UCSD-AML1 (cell line): ENCODE data around the gene LAS1L.
"Not testable (repeated sequence)": the region's sequence is repeated elsewhere in the genome, so short reads cannot be mapped to it uniquely, and the experiment has no call there.

Experiments
- DNase-seq: peaks from one replicate; lab custom pipeline; 2025; ENCODE audit not compliant: unreplicated experiment; lab: John Stamatoyannopoulos, UW

Gene LAS1L

DNA sequence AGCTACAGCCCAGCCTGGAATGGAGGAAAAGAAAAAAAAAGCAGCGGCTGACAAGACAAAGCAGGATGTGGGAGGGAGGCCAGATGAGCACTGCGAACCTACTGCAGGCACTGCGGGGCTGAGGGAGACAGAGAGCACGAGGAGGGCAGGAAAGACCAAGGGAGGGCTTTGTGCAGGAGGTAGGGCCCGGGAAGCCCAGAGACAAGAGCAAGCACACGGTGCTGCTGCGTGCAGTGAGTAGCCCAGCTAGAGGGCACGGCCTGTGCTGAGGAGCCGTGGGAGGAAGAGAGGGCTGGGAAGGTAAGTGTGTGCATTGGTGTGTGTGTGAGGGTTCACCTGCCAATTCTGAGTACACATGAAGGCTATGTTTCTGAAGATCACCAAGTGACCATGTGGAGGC is 15.6 kb downstream of the LAS1L start:
- not testable (repeated sequence) for DNase-seq

DNA sequence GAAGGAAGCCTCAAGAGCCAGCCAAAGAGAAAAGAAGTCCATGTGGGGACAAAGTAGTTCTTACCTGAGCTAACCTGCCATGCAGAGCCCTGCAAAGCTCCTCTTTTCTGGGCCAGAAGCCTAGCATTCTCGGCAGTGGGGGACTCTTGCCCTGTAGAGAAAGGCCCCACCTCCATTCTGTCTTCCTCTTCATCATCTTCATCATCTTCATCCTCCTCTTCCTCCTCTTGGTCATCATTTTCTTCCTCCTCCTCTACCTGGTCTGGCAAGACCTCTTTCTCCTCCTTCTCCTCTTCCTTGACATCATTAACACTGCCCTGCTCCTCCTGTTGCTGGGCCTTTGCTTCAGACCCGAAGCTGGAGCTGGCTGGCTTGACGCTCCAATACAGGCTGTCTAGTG is 16.7 kb downstream of the LAS1L start:
- no peak for DNase-seq

DNA sequence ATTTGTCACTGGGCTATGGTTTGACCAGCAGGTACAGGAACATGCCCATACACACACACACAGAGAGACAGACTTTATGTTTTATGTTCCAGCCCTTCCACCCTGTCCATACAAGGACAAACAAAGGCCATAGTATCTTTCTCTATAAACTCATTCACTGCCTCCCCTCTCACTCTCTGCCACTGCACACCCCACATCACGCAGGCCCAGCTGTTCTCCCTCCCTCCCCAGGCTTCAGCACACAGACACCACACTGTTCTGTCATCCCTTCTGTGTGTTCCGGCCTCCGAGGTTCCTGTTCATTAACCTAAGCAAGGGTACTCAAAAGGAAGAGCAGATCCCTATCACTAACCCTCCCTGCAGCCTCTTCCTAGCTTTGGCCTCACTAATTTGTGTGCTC is 17.8 kb downstream of the LAS1L start:
- no peak for DNase-seq

DNA sequence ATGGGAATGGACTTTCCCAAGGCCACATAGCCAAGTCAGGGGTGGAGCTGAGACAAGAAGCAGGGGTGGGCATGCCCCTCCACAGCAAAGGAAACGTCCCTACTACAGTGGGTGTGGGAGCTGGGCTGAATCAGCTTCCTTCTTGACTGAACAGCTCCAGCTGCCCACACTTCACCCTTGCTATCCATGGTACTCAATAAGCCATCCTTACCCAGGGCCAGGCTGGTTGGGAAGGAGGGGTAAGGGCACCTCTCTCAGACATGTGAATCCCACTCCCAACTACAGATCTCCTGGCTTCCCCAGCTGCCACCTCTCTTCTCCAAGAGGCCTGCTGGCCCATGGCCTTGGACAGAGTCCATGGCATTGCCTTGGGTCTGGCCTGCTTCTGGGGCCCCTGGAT is 21.0 kb downstream of the LAS1L start:
- no peak for DNase-seq

DNA sequence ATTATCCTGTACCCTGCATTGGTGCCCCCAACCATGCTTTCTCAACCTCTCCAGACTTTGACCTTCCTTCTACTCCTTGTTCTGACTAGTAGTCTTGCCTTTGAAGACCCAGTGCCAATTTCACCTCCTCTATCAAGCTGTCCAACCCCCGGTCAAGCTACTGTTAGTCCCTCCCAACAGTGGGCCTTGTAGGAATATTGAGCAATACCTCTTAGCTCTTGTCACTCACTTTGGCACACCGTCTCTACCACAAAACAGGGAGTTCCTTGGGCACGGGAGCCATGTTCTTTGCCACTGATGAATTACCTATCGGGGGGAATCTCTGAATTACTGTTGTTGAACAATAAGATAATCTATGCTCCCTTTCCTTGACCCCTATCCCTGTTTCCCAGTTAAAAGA is 25.2 kb downstream of the LAS1L start:
- no peak for DNase-seq

DNA sequence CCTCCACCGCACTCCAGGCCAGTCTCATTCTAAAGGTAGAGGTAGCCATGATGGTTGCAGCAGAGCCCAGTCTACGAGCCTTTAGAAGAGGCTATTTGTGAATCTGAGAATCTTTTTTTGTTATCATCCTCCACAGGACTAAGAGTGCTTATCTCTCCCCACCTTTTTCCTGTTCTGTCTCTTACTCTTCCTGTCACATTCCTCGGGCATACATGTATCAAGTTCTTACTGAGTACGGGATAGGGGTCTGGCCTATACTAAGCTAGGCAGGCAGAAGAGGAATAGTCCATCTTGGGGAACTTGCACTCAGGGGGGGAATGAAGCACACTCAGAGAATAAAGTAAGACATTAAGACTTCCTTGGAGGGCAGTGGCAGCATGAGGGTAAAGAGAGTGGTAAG is 25.7 kb downstream of the LAS1L start:
- no peak for DNase-seq

DNA sequence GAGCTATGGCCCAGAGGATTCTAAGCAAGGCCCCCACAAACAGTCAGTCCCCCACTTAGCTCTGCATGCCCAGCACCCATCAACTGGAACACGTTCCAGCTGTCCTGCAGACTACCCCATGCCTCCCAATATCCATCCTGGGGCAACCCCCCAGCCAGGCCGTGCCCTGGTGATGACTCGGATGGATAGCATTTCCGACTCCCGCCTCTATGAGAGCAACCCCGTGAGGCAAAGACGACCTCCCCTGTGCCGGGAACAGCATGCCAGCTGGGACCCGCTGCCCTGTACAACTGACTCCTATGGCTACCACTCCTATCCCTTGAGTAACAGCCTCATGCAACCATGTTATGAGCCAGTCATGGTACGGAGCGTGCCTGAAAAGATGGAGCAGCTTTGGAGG is 32.0 kb downstream of the LAS1L start:
- DNase-seq = no peak

GRCh38 chrX:65493431-65493830 is 41.2 kb downstream of the LAS1L start:
- DNase-seq = no peak

- no peak for DNase-seq
Measured at GRCh38 chrX:65491620-65492019, 43.0 kb downstream of the LAS1L start.

GRCh38 chrX:65488495-65488894 is 46.1 kb downstream of the LAS1L start:
- DNase-seq = no peak

DNA sequence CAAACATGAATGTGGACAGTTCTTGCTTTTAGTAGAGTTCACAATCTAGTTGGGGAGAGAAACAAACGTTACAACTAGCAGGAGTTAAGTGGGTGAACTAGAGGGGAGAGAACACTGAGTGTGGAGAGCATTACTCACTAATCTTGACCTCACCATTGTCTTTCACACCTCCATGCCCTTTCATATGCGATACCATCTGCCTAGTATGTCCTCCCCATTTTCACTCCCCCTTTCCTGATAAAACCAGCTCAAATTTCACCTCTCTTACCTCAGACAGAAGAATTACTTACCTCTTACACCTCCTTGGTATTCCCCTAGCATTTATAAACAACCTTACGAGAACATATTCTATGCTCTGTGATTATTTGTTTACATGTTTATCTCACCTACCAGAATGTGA is 53.6 kb downstream of the LAS1L start:
- no peak for DNase-seq

DNA sequence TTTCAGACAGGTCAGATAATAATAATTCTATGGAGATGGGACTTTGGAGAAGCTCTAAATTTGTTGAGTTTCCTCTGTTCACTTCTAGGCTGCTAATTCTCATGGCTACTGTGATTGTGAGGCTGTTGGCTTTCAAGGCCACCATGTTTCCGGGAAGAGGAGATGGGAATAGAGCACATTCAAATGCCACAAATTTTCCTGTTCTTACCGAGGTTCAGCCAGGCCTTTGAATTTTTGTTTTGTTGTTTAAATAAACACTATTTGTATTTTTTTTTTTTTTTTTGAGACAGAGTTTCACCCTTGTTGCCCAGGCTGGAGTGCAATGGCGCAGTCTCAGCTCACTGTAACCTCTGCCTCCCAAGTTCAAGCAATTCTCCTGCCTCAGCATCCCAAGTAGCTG is 55.5 kb downstream of the LAS1L start:
- not testable (repeated sequence) for DNase-seq

- no peak for DNase-seq
Measured at GRCh38 chrX:65476564-65476963, 58.0 kb downstream of the LAS1L start.

DNA sequence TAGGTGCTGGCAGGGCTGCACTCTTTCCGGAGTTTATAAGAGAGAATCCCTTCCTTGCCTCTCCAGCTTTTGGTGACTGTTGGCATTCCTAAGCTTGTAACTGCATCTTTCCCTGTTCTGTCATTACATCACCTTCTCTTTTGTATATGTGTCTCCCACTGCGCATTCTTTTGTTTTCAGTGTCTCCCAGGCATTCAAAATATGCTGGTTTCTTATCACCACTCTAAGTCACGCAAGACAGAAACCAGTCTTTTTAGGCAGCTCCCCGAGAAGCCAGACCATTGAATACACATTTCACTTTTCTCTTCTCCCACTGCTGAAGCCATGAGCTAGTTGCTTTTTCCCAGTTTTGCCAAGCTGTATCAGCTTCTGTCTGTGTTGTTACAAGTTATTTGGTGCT is 71.0 kb downstream of the LAS1L start:
- no peak for DNase-seq
